Subcutaneous abdominal adipose tissue (tissue), 5 donors: ENCODE results near the gene LINS1.

Source experiments
- H3K27ac ChIP-seq: one replicate; pipeline ENCODE4 v1.7.0; 2013; ENCODE audit warnings: low read depth, mild to moderate bottlenecking, inconsistent platforms, low read length, moderate library complexity
- H3K27me3 ChIP-seq, 5 donors: one replicate each; pipeline ENCODE4 v1.7.0; 2013; ENCODE audit warnings: low read length in 5 of 5, inconsistent platforms in 1 of 5; ENCODE audit not compliant: control insufficient read depth in 5 of 5, insufficient read depth in 4 of 5
- H3K36me3 ChIP-seq, 5 donors: one replicate each; pipeline ENCODE4 v1.7.0; 2013; ENCODE audit warnings: low read length in 5 of 5; ENCODE audit not compliant: control insufficient read depth in 5 of 5, insufficient read depth in 5 of 5
- H3K4me1 ChIP-seq, 5 donors: one replicate each; pipeline ENCODE4 v1.7.0; 2013; ENCODE audit warnings: low read length in 5 of 5, mild to moderate bottlenecking in 3 of 5, moderate library complexity in 1 of 5; ENCODE audit not compliant: control insufficient read depth in 5 of 5, insufficient read depth in 5 of 5
- H3K4me3 ChIP-seq, 5 donors: one replicate each; pipeline ENCODE4 v1.7.0; 2013; ENCODE audit warnings: low read length in 5 of 5, low read depth in 1 of 5
- H3K9ac ChIP-seq, 5 donors: one replicate each; pipeline ENCODE4 v1.7.0; 2013; ENCODE audit warnings: low read length in 5 of 5, mild to moderate bottlenecking in 4 of 5, moderate library complexity in 3 of 5
- H3K9me3 ChIP-seq, 5 donors: one replicate each; pipeline ENCODE4 v1.7.0; 2013; ENCODE audit warnings: low read length in 5 of 5; ENCODE audit not compliant: control insufficient read depth in 5 of 5
- donor health status: healthy.
- donor health status: healthy.
- donor health status: healthy.
- donor health status: healthy.
- donor health status: healthy.

The LINS1 gene

GRCh38 chr15:100613208-100613607 is 11.2 kb upstream of the LINS1 start:
- H3K36me3 ChIP-seq: peaks cover 29 to 54% (median 34%) of the 10 kb centered on the region in 5 donors
- no peak overlapping the region for H3K4me3 ChIP-seq
- H3K27me3 ChIP-seq: no peaks in the 10 kb centered on the region
- H3K4me1 ChIP-seq: no peaks in the 10 kb centered on the region
- no peak overlapping the region for H3K9ac ChIP-seq
- H3K9me3 ChIP-seq: no peaks in the 10 kb centered on the region
- H3K27ac ChIP-seq: no peak overlapping the region

- no peaks in the 10 kb centered on the region for H3K27me3 ChIP-seq
- H3K4me3 ChIP-seq: no peak overlapping the region
- H3K4me1 ChIP-seq: no peaks in the 10 kb centered on the region
- H3K27ac ChIP-seq: no peak overlapping the region
- H3K9me3 ChIP-seq: no peaks in the 10 kb centered on the region
- H3K9ac ChIP-seq: no peak overlapping the region
- peaks cover 32 to 60% (median 38%) of the 10 kb centered on the region in 5 donors for H3K36me3 ChIP-seq
Measured at GRCh38 chr15:100612539-100612938, 10.6 kb upstream of the LINS1 start.

GRCh38 chr15:100602823-100603393 is 924 bp upstream of the LINS1 start:
- Histone ChIP-seq H3K9me3 (no peaks in the 10 kb centered on the region), H3K27ac (peak overlapping the region; percentile 78), H3K36me3 (peaks cover 2 to 10% (median 9%) of the 10 kb centered on the region in 5 donors), H3K4me3 (peak overlapping the region; percentile 83 to 94 (median 91)), H3K9ac (peak overlapping the region; percentile 16 to 90 (median 79)), H3K27me3 (no peaks in the 10 kb centered on the region), H3K4me1 (peaks cover 5 to 29% (median 27%) of the 10 kb centered on the region in 5 donors)

GRCh38 chr15:100601617-100602063 is 344 bp downstream of the LINS1 start:
- H3K27ac ChIP-seq: peak overlapping the region; percentile 74
- H3K4me1 ChIP-seq: peaks cover 5 to 30% (median 27%) of the 10 kb centered on the region in 5 donors
- H3K36me3 ChIP-seq: peaks cover 0 to 9% (median 6%) of the 10 kb centered on the region in 5 donors
- no peaks in the 10 kb centered on the region for H3K9me3 ChIP-seq
- H3K27me3 ChIP-seq: no peaks in the 10 kb centered on the region
- H3K4me3 ChIP-seq: peak overlapping the region; percentile 83 to 99 (median 93)
- peak overlapping the region; percentile 72 to 97 (median 89) for H3K9ac ChIP-seq

GRCh38 chr15:100601163-100601562 is 821 bp downstream of the LINS1 start:
- H3K9me3 ChIP-seq: no peaks in the 10 kb centered on the region
- peak overlapping the region; percentile 83 to 99 (median 93) for H3K4me3 ChIP-seq
- peaks cover 0 to 9% (median 5%) of the 10 kb centered on the region in 5 donors for H3K36me3 ChIP-seq
- H3K27me3 ChIP-seq: no peaks in the 10 kb centered on the region
- H3K9ac ChIP-seq: peak overlapping the region; percentile 72 to 97 (median 89)
- H3K27ac ChIP-seq: peak overlapping the region; percentile 74
- H3K4me1 ChIP-seq: peaks cover 5 to 31% (median 27%) of the 10 kb centered on the region in 5 donors

GRCh38 chr15:100598655-100599054 is 3.3 kb downstream of the LINS1 start:
- H3K4me3 ChIP-seq: no peak overlapping the region
- H3K9ac ChIP-seq: no peak overlapping the region
- H3K4me1 ChIP-seq: peaks cover 5 to 37% (median 29%) of the 10 kb centered on the region in 5 donors
- no peak overlapping the region for H3K27ac ChIP-seq
- no peaks in the 10 kb centered on the region for H3K27me3 ChIP-seq
- H3K36me3 ChIP-seq: no peaks in the 10 kb centered on the region
- H3K9me3 ChIP-seq: no peaks in the 10 kb centered on the region

GRCh38 chr15:100597862-100598261 is 4.1 kb downstream of the LINS1 start:
- Histone ChIP-seq H3K36me3 (no peaks in the 10 kb centered on the region), H3K27me3 (no peaks in the 10 kb centered on the region), H3K27ac (no peak overlapping the region), H3K4me1 (peaks cover 3 to 30% (median 21%) of the 10 kb centered on the region in 5 donors), H3K9ac (no peak overlapping the region), H3K9me3 (no peaks in the 10 kb centered on the region), H3K4me3 (no peak overlapping the region)

- Histone ChIP-seq H3K4me3 (no peak overlapping the region), H3K27ac (no peak overlapping the region), H3K9ac (no peak overlapping the region), H3K27me3 (no peaks in the 10 kb centered on the region), H3K4me1 (peaks cover 3 to 27% (median 18%) of the 10 kb centered on the region in 5 donors), H3K9me3 (no peaks in the 10 kb centered on the region), H3K36me3 (no peaks in the 10 kb centered on the region)
Measured at GRCh38 chr15:100596792-100597191, 5.2 kb downstream of the LINS1 start.

- Histone ChIP-seq H3K27ac (no peak overlapping the region), H3K36me3 (no peaks in the 10 kb centered on the region), H3K9me3 (no peaks in the 10 kb centered on the region), H3K4me1 (peaks cover 3 to 19% (median 10%) of the 10 kb centered on the region in 5 donors), H3K9ac (no peak overlapping the region), H3K4me3 (no peak overlapping the region), H3K27me3 (no peaks in the 10 kb centered on the region)
Measured at GRCh38 chr15:100595964-100596363, 6.0 kb downstream of the LINS1 start.

- Histone ChIP-seq H3K4me3 (no peak overlapping the region), H3K4me1 (peaks cover 0 to 11% (median 4%) of the 10 kb centered on the region in 5 donors), H3K27ac (no peak overlapping the region), H3K9me3 (peaks cover 2 to 15% (median 13%) of the 10 kb centered on the region in 5 donors), H3K9ac (no peak overlapping the region), H3K36me3 (no peaks in the 10 kb centered on the region), H3K27me3 (no peaks in the 10 kb centered on the region)
Measured at GRCh38 chr15:100593431-100593830, 8.6 kb downstream of the LINS1 start.
